H1 (cell line): ENCODE data around the gene RNASE12. TPM values are rescaled to one million over a fixed set of nuclear protein-coding genes. Genes with fewer than 3 reads are reported as not detected.

Experiments
- CTCF ChIA-PET: fragments of 300-600 bp; sonication (Branson Sonifier 250); formaldehyde crosslinking; loops from one replicate; lab custom pipeline; 2021; ENCODE audit not compliant: partially characterized antibody; lab: Charles Lee
- POLR2A ChIA-PET: fragments of 300-600 bp; sonication (Branson Sonifier 250); formaldehyde crosslinking; loops from one replicate; lab custom pipeline; 2021; ENCODE audit warnings: inconsistent platforms; ENCODE audit not compliant: partially characterized antibody; lab: Charles Lee
- DNase-seq, 2 experiments: peaks; one replicate each; pipeline versions ENCODE4 v3.0.0 to v3.0.0-alpha.2; 2010 to 2022; ENCODE audit warnings: low spot score in 2 of 2, low read depth in 1 of 2, mixed read lengths in 1 of 2
- FAIRE-seq: peaks from 2 replicates; lab custom pipeline; 2011; peaks lifted over from hg19 to GRCh38; lab: Jason Lieb, UNC
- H2AFZ ChIP-seq: 2 replicates; pipeline ENCODE4 v1.8.1; 2012; ENCODE audit warnings: low read length, inconsistent platforms
- H2AK5ac ChIP-seq: 2 replicates; pipeline ENCODE4 v1.6.1; 2013; ENCODE audit warnings: low read depth, low read length
- H2BK120ac ChIP-seq: replicated peaks from 2 replicates; pipeline ENCODE3; 2013; ENCODE audit warnings: low read depth, low read length, inconsistent platforms
- H2BK12ac ChIP-seq: 2 replicates; pipeline ENCODE4 v1.6.1; 2013; ENCODE audit warnings: low read depth, low read length
- H2BK15ac ChIP-seq: 2 replicates; pipeline ENCODE4 v1.6.1; 2013; ENCODE audit warnings: low read length
- H2BK20ac ChIP-seq: 2 replicates; pipeline ENCODE4 v1.6.1; 2013; ENCODE audit warnings: low read length
- H2BK5ac ChIP-seq: 2 replicates; pipeline ENCODE4 v1.6.1; 2013; ENCODE audit warnings: low read depth, low read length
- H3K14ac ChIP-seq: 2 replicates; pipeline ENCODE4 v1.6.1; 2013; ENCODE audit warnings: inconsistent platforms; ENCODE audit not compliant: insufficient read length
- H3K18ac ChIP-seq: 2 replicates; pipeline ENCODE4 v1.6.1; 2013; ENCODE audit warnings: low read length; ENCODE audit errors: extremely low read depth
- H3K23ac ChIP-seq: 2 replicates; pipeline ENCODE4 v1.6.1; 2013; ENCODE audit warnings: inconsistent platforms; ENCODE audit not compliant: insufficient read length
- H3K23me2 ChIP-seq: 2 replicates; pipeline ENCODE4 v1.6.1; 2013; ENCODE audit warnings: low read depth, low read length
- H3K27ac ChIP-seq: 2 replicates; pipeline ENCODE4 v1.6.1; 2011; ENCODE audit warnings: low read depth, low read length, inconsistent platforms
- H3K27me3 ChIP-seq, 4 experiments: replicated peaks in 1 of 4; 1 replicate in 1 of 4; 2 replicates in 3 of 4; pipeline versions ENCODE4 v1.6.1 to v1.8.1; 2011 to 2013; ENCODE audit warnings: low read length in 3 of 4, mild to moderate bottlenecking in 3 of 4, inconsistent platforms in 2 of 4, mixed read lengths in 2 of 4, moderate library complexity in 1 of 4; ENCODE audit not compliant: control insufficient read depth in 3 of 4, insufficient read depth in 3 of 4; ENCODE audit errors: extremely low read depth in 1 of 4
- H3K36me3 ChIP-seq, 4 experiments: 2 replicates each; pipeline versions ENCODE4 v1.6.1 to v1.8.1; 2011 to 2013; ENCODE audit warnings: mild to moderate bottlenecking in 4 of 4, low read length in 3 of 4, moderate library complexity in 2 of 4, control low read depth in 1 of 4, inconsistent platforms in 1 of 4; ENCODE audit not compliant: insufficient read depth in 4 of 4, control insufficient read depth in 2 of 4
- H3K4ac ChIP-seq: replicated peaks from 2 replicates; pipeline ENCODE3; 2013; ENCODE audit warnings: low read length, low read depth, mixed read lengths, inconsistent platforms; ENCODE audit not compliant: insufficient read length
- H3K4me1 ChIP-seq, 4 experiments: replicated peaks in 1 of 4; 1 replicate in 1 of 4; 2 replicates in 3 of 4; pipeline versions ENCODE4 v1.6.1 to v1.8.1; 2011 to 2013; ENCODE audit warnings: low read length in 3 of 4, inconsistent platforms in 2 of 4, mixed read lengths in 1 of 4; ENCODE audit not compliant: insufficient read depth in 4 of 4, control insufficient read depth in 3 of 4
- H3K4me2 ChIP-seq, 2 experiments: 2 replicates each; pipeline versions ENCODE4 v1.6.1 to v1.8.1; 2011 to 2013; ENCODE audit warnings: low read depth in 2 of 2, low read length in 2 of 2, control low read depth in 1 of 2, inconsistent platforms in 1 of 2, mild to moderate bottlenecking in 1 of 2; ENCODE audit not compliant: insufficient read depth in 1 of 2
- H3K4me3 ChIP-seq, 4 experiments: fragments of 200-600, 300-600 bp in 1 of 4; sonication (generic), shearing (Covaris generic), sonication (Bioruptor Twin) in 1 of 4; 2 replicates each; pipeline versions ENCODE4 v1.5.1 to v1.8.1; 2011 to 2016; ENCODE audit warnings: low read length in 4 of 4, low read depth in 3 of 4, control low read depth in 2 of 4, inconsistent platforms in 2 of 4, mild to moderate bottlenecking in 2 of 4, mixed read lengths in 1 of 4, moderate library complexity in 1 of 4; ENCODE audit not compliant: insufficient read depth in 2 of 4; ENCODE audit errors: extremely low read depth in 1 of 4
- H3K56ac ChIP-seq: replicated peaks from 2 replicates; pipeline ENCODE3; 2013; ENCODE audit warnings: low read depth, mild to moderate bottlenecking, mixed read lengths, low read length, inconsistent platforms; ENCODE audit not compliant: insufficient read length
- H3K79me1 ChIP-seq: 2 replicates; pipeline ENCODE4 v1.6.1; 2013; ENCODE audit warnings: low read depth, low read length, control low read depth
- H3K79me2 ChIP-seq, 2 experiments: 2 replicates each; pipeline versions ENCODE4 v1.6.1 to v1.8.1; 2012 to 2013; ENCODE audit warnings: low read length in 2 of 2, mild to moderate bottlenecking in 2 of 2, inconsistent platforms in 1 of 2; ENCODE audit not compliant: insufficient read depth in 2 of 2, control insufficient read depth in 1 of 2
- H3K9ac ChIP-seq, 4 experiments: replicated peaks in 1 of 4; 1 replicate in 1 of 4; 2 replicates in 3 of 4; pipeline versions ENCODE4 v1.6.1 to v1.8.1; 2011 to 2013; ENCODE audit warnings: low read depth in 3 of 4, low read length in 3 of 4, control low read depth in 2 of 4, mild to moderate bottlenecking in 2 of 4, moderate library complexity in 2 of 4, inconsistent platforms in 1 of 4; ENCODE audit errors: extremely low read depth in 1 of 4
- H3K9me3 ChIP-seq, 2 experiments: 2 replicates each; pipeline versions ENCODE4 v1.6.1 to v1.8.1; 2012 to 2013; ENCODE audit warnings: mild to moderate bottlenecking in 2 of 2, moderate library complexity in 2 of 2, control low read depth in 1 of 2, inconsistent platforms in 1 of 2, low read depth in 1 of 2, low read length in 1 of 2, mixed read lengths in 1 of 2; ENCODE audit not compliant: insufficient read depth in 2 of 2
- H4K20me1 ChIP-seq, 2 experiments: replicated peaks in 1 of 2; 2 replicates each; pipeline versions ENCODE3 to v1.8.1; 2011 to 2013; ENCODE audit warnings: inconsistent platforms in 2 of 2, low read length in 2 of 2, mild to moderate bottlenecking in 1 of 2; ENCODE audit not compliant: insufficient read depth in 2 of 2, control insufficient read depth in 1 of 2
- H4K5ac ChIP-seq: 2 replicates; pipeline ENCODE4 v1.6.1; 2013; ENCODE audit warnings: low read length, low read depth, mixed read lengths, inconsistent platforms; ENCODE audit not compliant: insufficient read length
- H4K8ac ChIP-seq: 2 replicates; pipeline ENCODE4 v1.8.0; 2013; ENCODE audit warnings: mild to moderate bottlenecking, moderate library complexity, low read length, inconsistent platforms; ENCODE audit not compliant: insufficient read depth; ENCODE audit errors: extremely low read depth
- H4K91ac ChIP-seq: replicated peaks from 2 replicates; pipeline ENCODE3; 2013; ENCODE audit warnings: low read length, mixed read lengths, inconsistent platforms; ENCODE audit not compliant: insufficient read length
- ASH2L ChIP-seq: fragments of 200-600, 300-600 bp; sonication (generic); IDR thresholded peaks from one replicate; pipeline ENCODE4 v1.7.1; 2017; ENCODE audit warnings: low read length
- HDAC2 ChIP-seq, 2 experiments: fragments of 300-600 bp in 1 of 2; sonication (generic) in 1 of 2; IDR thresholded peaks; 2 replicates each; pipeline ENCODE4 v1.6.1; 2011 to 2012; ENCODE audit warnings: low read depth in 2 of 2, low read length in 2 of 2, mild to moderate bottlenecking in 2 of 2, moderate library complexity in 2 of 2, borderline replicate concordance in 1 of 2, inconsistent platforms in 1 of 2
- HDAC6 ChIP-seq: IDR thresholded peaks from one replicate; pipeline ENCODE4 v1.7.1; 2012; ENCODE audit warnings: low read depth, mild to moderate bottlenecking, inconsistent platforms, low read length, moderate library complexity
- POLR2A ChIP-seq, 2 experiments: IDR thresholded peaks; 1 replicate in 1 of 2; 2 replicates in 1 of 2; pipeline ENCODE4 v1.6.1; 2011; ENCODE audit warnings: low read depth in 2 of 2, low read length in 2 of 2, mild to moderate bottlenecking in 2 of 2; ENCODE audit errors: control extremely low read depth in 1 of 2
- TAF7 ChIP-seq: optimal IDR thresholded peaks from 2 replicates; pipeline ENCODE3; 2011; ENCODE audit warnings: low read depth, mild to moderate bottlenecking, inconsistent platforms, low read length, moderate library complexity, borderline replicate concordance
- TEAD4 ChIP-seq: IDR thresholded peaks from 2 replicates; pipeline ENCODE4 v1.6.1; 2012; ENCODE audit warnings: low read depth, low read length, inconsistent platforms, mixed read lengths
- YY1 ChIP-seq: IDR thresholded peaks from 2 replicates; pipeline ENCODE4 v1.6.1; 2011; ENCODE audit warnings: low read depth, mild to moderate bottlenecking, low read length
- WGBS, 2 experiments: shearing (Covaris generic) in 1 of 2; methylation state at CpG; one replicate each; pipeline versions ENCODE4 v1.1.6 to v1.1.7; 2013 to 2015; ENCODE audit warnings: low lambda C conversion rate in 2 of 2, mixed read lengths in 2 of 2, inconsistent platforms in 1 of 2, low coverage in 1 of 2, missing lambda C conversion rate in 1 of 2; ENCODE audit not compliant: insufficient replicate concordance in 2 of 2, insufficient coverage in 1 of 2, insufficient read length in 1 of 2; ENCODE audit errors: extremely low coverage in 1 of 2, missing lambda C conversion rate in 1 of 2; 5-methylcytosine and 5-hydroxymethylcytosine counted together
- polyA plus RNA-seq, 7 experiments: library from polyadenylated mRNA; depleted of rRNA in 3 of 7; stranded (reverse) in 5 of 7; unstranded in 2 of 7; fragments of >200 nt in 5 of 7; fragments of 200-250 nt in 2 of 7; gene quantifications; 1 replicate in 5 of 7; 2 replicates in 1 of 7; 4 replicates in 1 of 7; pipeline versions ENCODE4 v1.2.1 to v1.2.3, GENCODE V29; 2011 to 2013; ENCODE audit warnings: missing spikeins in 2 of 7, mixed read lengths in 2 of 7
- total RNA-seq: library from RNA; stranded (reverse); fragmentation: NEBNext Ultra II Directional; extraction: Animal tissue kit (Norgen Biotek cat#: 25700); gene quantifications from 2 replicates; pipeline ENCODE4 v1.2.1, GENCODE V29; 2021

The RNASE12 gene
- total and polyA plus RNA-seq, 2 of the 8 experiments (the other 6 are each of a cell fraction or from before 2014, with no cell fraction given), result not detected

- H2BK5ac ChIP-seq, result no peak overlapping the region
- H3K4me3 ChIP-seq, result peak overlapping the region; percentile 4 to 52 (median 18); a peak in 5 of 8 replicates
- no peak overlapping the region for H3K14ac ChIP-seq
- H2BK15ac ChIP-seq, result no peak overlapping the region
- WGBS, 2 experiments, result 42% methylated on average over 10 of the region's 10 CpGs; no CpG with 5 or more reads in 1 of the 2 experiments
- no peaks in the 10 kb centered on the region for H4K20me1 ChIP-seq
- H3K9me3 ChIP-seq, result no peaks in the 10 kb centered on the region
- peaks cover 41% of the 10 kb centered on the region for H3K23me2 ChIP-seq
- H3K4me2 ChIP-seq, result peak overlapping the region; percentile 63 to 95
- H3K79me2 ChIP-seq, result no peaks in the 10 kb centered on the region
- POLR2A ChIA-PET, result interaction anchor here (0.5 to 1.4 kb wide), 5 partner anchors 18 to 294 kb away, joined by 3 to 4 read pairs (median 3); partner anchors contain the start of genes PNP and RNASE4
- no peak overlapping the region for H2BK20ac ChIP-seq
- no peaks in the 10 kb centered on the region for H3K79me1 ChIP-seq
- H3K36me3 ChIP-seq, result no peaks in the 10 kb centered on the region
- no peak overlapping the region for H2BK120ac ChIP-seq
- no peak overlapping the region for H3K18ac ChIP-seq
- H3K4me1 ChIP-seq, result peaks cover 0 to 8% (median 1%) of the 10 kb centered on the region in 4 experiments; a peak in 2 of 7 replicates
- H3K27me3 ChIP-seq, result peaks cover 0 to 24% (median 15%) of the 10 kb centered on the region in 4 experiments; a peak in 6 of 7 replicates
- no peak overlapping the region for H2AK5ac ChIP-seq
- TF ChIP-seq HDAC6 (no peak), ASH2L (peak; percentile 32), TAF7 (no peak), YY1 (0 out of 2 replicates have a peak, but pooled peaks have one; percentile 14), POLR2A (IDR thresholded peaks at IDR 0.05; ENCODE audit: control extremely low read depth in 1 of 2, low read depth in 2 of 2, low read length in 2 of 2) (no peak), HDAC2 (IDR thresholded peaks at IDR 0.05; ENCODE audit: borderline replicate concordance in 1 of 2, low read depth in 2 of 2, low read length in 2 of 2) (no peak), TEAD4 (peak; percentile 82)
- H4K8ac ChIP-seq, result no peak overlapping the region
- no peak overlapping the region for H3K9ac ChIP-seq
- DNase-seq (no peak), FAIRE-seq (peak; percentile 32)
- H4K5ac ChIP-seq, result no peak overlapping the region
- no peak overlapping the region for H3K56ac ChIP-seq
- H4K91ac ChIP-seq, result no peak overlapping the region
- H3K23ac ChIP-seq, result no peak overlapping the region
- H3K27ac ChIP-seq, result no peak overlapping the region
- CTCF ChIA-PET, result no interaction called here
- 0 out of 2 replicates have a peak overlapping the region, but pooled peaks have one; percentile 77 for H2BK12ac ChIP-seq
- peak overlapping the region; percentile 54; the same call in 1 of the 2 replicates for H2AFZ ChIP-seq
- no peak overlapping the region for H3K4ac ChIP-seq
Observed at GRCh38 chr14:20628063-20628854, 37.1 kb upstream of the RNASE12 start.
